Thyroid gland (tissue), 4 donors: ENCODE data around the gene MPEG1.

Experiments
- CTCF ChIP-seq, 6 experiments: fragments of 200-600 bp in 3 of 6; fragments of 450-650 bp in 3 of 6; sonication (generic) in 3 of 6; IDR thresholded peaks; one replicate each; pipeline ENCODE4 v1.5.1; 2016 to 2019; ENCODE audit warnings: antibody characterized with exemption in 6 of 6, mild to moderate bottlenecking in 2 of 6, inconsistent platforms in 1 of 6, moderate library complexity in 1 of 6
- POLR2A ChIP-seq, 2 donors: fragments of 450-650 bp; IDR thresholded peaks; one replicate each; pipeline ENCODE4 v1.6.1; 2017; ENCODE audit warnings: antibody characterized with exemption in 2 of 2, mild to moderate bottlenecking in 2 of 2, moderate library complexity in 1 of 2

GRCh38 chr11:59184691-59185339, 27.9 kb downstream of the MPEG1 start:
- TF ChIP-seq CTCF (IDR thresholded peaks at IDR 0.05) (no peak), POLR2A (IDR thresholded peaks at IDR 0.05) (no peak)
